HEK293 (cell line): ENCODE measurements around the gene CFAP57.
"Not testable (repeated sequence)": the region's sequence is repeated elsewhere in the genome, so short reads cannot be mapped to it uniquely, and the experiment has no call there.

Experiments
- CTCF ChIA-PET: fragments of 350-600 bp; formaldehyde crosslinking; extraction: SDS; loops from one replicate; lab custom pipeline; 2021; ENCODE audit warnings: antibody characterized with exemption; lab: Yijun Ruan, JAX
- POLR2A ChIA-PET: fragments of 300-600 bp; formaldehyde crosslinking; extraction: SDS; loops from one replicate; lab custom pipeline; 2020; ENCODE audit warnings: antibody characterized with exemption, inconsistent platforms; lab: Yijun Ruan, JAX
- H3K27ac ChIP-seq: fragments of 200-500 bp; sonication (Bioruptor generic); 2 replicates; pipeline ENCODE4 v1.5.1; 2014; ENCODE audit warnings: low read depth, low read length, control low read depth, inconsistent platforms; ENCODE audit errors: extremely low read depth
- H3K36me3 ChIP-seq, 2 experiments: fragments of 200-500 bp in 1 of 2; sonication (Bioruptor generic) in 1 of 2; 1 replicate in 1 of 2; 2 replicates in 1 of 2; pipeline ENCODE4 v1.5.1; 2014 to 2017; ENCODE audit warnings: inconsistent platforms in 2 of 2, low read length in 2 of 2; ENCODE audit not compliant: control insufficient read depth in 2 of 2, insufficient read depth in 1 of 2
- H3K4me1 ChIP-seq: fragments of 200-500 bp; sonication (Bioruptor generic); 2 replicates; pipeline ENCODE4 v1.5.1; 2014; ENCODE audit warnings: mild to moderate bottlenecking, low read length, inconsistent platforms; ENCODE audit not compliant: control insufficient read depth, insufficient read depth
- H3K4me3 ChIP-seq: 2 replicates; pipeline ENCODE4 v1.5.1; 2011; ENCODE audit warnings: low read depth, mild to moderate bottlenecking, control low read depth, low read length, moderate library complexity
- H3K9me3 ChIP-seq: fragments of 200-500 bp; sonication (Bioruptor generic); 2 replicates; pipeline ENCODE4 v1.5.1; 2014; ENCODE audit warnings: low read depth, low read length, inconsistent platforms; ENCODE audit not compliant: control insufficient read depth, insufficient read depth
- BCL11A ChIP-seq: fragments of 450-650 bp; formaldehyde crosslinking; IDR thresholded peaks from 2 replicates; pipeline ENCODE4 v1.5.1; 2016; ENCODE audit warnings: low read depth, missing biosample characterization, missing genetic modification characterization
- OVOL3 ChIP-seq: fragments of 450-650 bp; formaldehyde crosslinking; IDR thresholded peaks from 2 replicates; pipeline ENCODE4 v1.5.1; 2016; ENCODE audit warnings: missing biosample characterization, missing genetic modification characterization
- SETDB1 ChIP-seq: IDR thresholded peaks from one replicate; pipeline ENCODE4 v1.6.1; 2017; ENCODE audit warnings: mild to moderate bottlenecking, low read length, moderate library complexity, mixed read lengths; ENCODE audit not compliant: insufficient read length
- SP2 ChIP-seq: fragments of 450-650 bp; formaldehyde crosslinking; IDR thresholded peaks from 2 replicates; pipeline ENCODE4 v1.5.1; 2016; ENCODE audit warnings: missing biosample characterization, missing genetic modification characterization
- TRIM28 ChIP-seq: IDR thresholded peaks from 2 replicates; pipeline ENCODE4 v1.6.1; 2011; ENCODE audit warnings: low read length, control low read depth, borderline replicate concordance
- WT1 ChIP-seq: fragments of 450-650 bp; formaldehyde crosslinking; IDR thresholded peaks from 2 replicates; pipeline ENCODE4 v1.5.1; 2016; ENCODE audit warnings: missing biosample characterization, missing genetic modification characterization
- ZBTB1 ChIP-seq: fragments of 450-650 bp; formaldehyde crosslinking; IDR thresholded peaks from 2 replicates; pipeline ENCODE4 v1.5.1; 2016; ENCODE audit warnings: missing biosample characterization, missing genetic modification characterization
- ZBTB21 ChIP-seq: fragments of 450-650 bp; formaldehyde crosslinking; IDR thresholded peaks from 2 replicates; pipeline ENCODE4 v1.5.1; 2017; ENCODE audit warnings: missing biosample characterization, missing genetic modification characterization
- ZFHX2 ChIP-seq: fragments of 450-650 bp; formaldehyde crosslinking; conservative IDR thresholded peaks from 2 replicates; pipeline ENCODE4 v1.5.1; 2016; ENCODE audit warnings: missing biosample characterization, missing genetic modification characterization
- ZNF10 ChIP-seq: fragments of 450-650 bp; formaldehyde crosslinking; IDR thresholded peaks from 2 replicates; pipeline ENCODE4 v1.5.1; 2017; ENCODE audit warnings: missing biosample characterization, missing genetic modification characterization
- ZNF211 ChIP-seq: fragments of 450-650 bp; formaldehyde crosslinking; IDR thresholded peaks from 2 replicates; pipeline ENCODE4 v1.5.1; 2016; ENCODE audit warnings: low read depth, missing biosample characterization, missing genetic modification characterization
- ZNF239 ChIP-seq: fragments of 450-650 bp; formaldehyde crosslinking; IDR thresholded peaks from 2 replicates; pipeline ENCODE4 v1.5.1; 2016; ENCODE audit warnings: missing biosample characterization, missing genetic modification characterization
- ZNF274 ChIP-seq, 2 experiments: fragments of 200-500 bp in 1 of 2; fragments of 450-650 bp in 1 of 2; sonication (Bioruptor generic) in 1 of 2; formaldehyde crosslinking in 1 of 2; IDR thresholded peaks; 2 replicates each; pipeline versions ENCODE4 v1.5.1 to v1.6.1; 2014 to 2016; ENCODE audit warnings: borderline replicate concordance in 1 of 2, inconsistent platforms in 1 of 2, low read length in 1 of 2, missing biosample characterization in 1 of 2, missing genetic modification characterization in 1 of 2
- ZNF341 ChIP-seq: fragments of 450-650 bp; formaldehyde crosslinking; IDR thresholded peaks from 2 replicates; pipeline ENCODE4; 2016; ENCODE audit warnings: low read depth, missing biosample characterization, missing genetic modification characterization
- ZNF558 ChIP-seq: fragments of 450-650 bp; formaldehyde crosslinking; IDR thresholded peaks from 2 replicates; pipeline ENCODE4 v1.5.1; 2016; ENCODE audit warnings: missing biosample characterization, missing genetic modification characterization
- ZNF664 ChIP-seq: fragments of 450-650 bp; formaldehyde crosslinking; IDR thresholded peaks from 2 replicates; pipeline ENCODE4 v1.5.1; 2016; ENCODE audit warnings: missing biosample characterization, missing genetic modification characterization
- ZNF76 ChIP-seq: fragments of 450-650 bp; formaldehyde crosslinking; IDR thresholded peaks from 2 replicates; pipeline ENCODE4; 2016; ENCODE audit warnings: low read depth, missing biosample characterization, missing genetic modification characterization, borderline replicate concordance
- ZNF776 ChIP-seq: fragments of 450-650 bp; formaldehyde crosslinking; IDR thresholded peaks from 2 replicates; pipeline ENCODE4 v1.5.0; 2017; ENCODE audit warnings: missing biosample characterization, missing genetic modification characterization, borderline replicate concordance
- ZNF837 ChIP-seq: fragments of 450-650 bp; formaldehyde crosslinking; IDR thresholded peaks from 2 replicates; pipeline ENCODE4 v1.5.1; 2016; ENCODE audit warnings: missing biosample characterization, missing genetic modification characterization
- ZSCAN16 ChIP-seq: fragments of 450-650 bp; formaldehyde crosslinking; IDR thresholded peaks from 2 replicates; pipeline ENCODE4 v1.5.1; 2016; ENCODE audit warnings: missing biosample characterization, missing genetic modification characterization
- TF ChIP-seq, protein P1 (sequence below): fragments of 450-650 bp; formaldehyde crosslinking; IDR thresholded peaks from 2 replicates; pipeline ENCODE4 v1.5.1; 2017; ENCODE audit warnings: missing biosample characterization, mild to moderate bottlenecking, missing genetic modification characterization, moderate library complexity
- TF ChIP-seq, protein P2 (sequence below): sonication (generic); formaldehyde crosslinking; IDR thresholded peaks from 2 replicates; pipeline ENCODE4 v1.8.1; 2022; ENCODE audit warnings: mild to moderate bottlenecking, moderate library complexity, missing genetic modification reagents
- TF ChIP-seq, protein P3 (sequence below): fragments of 450-650 bp; IDR thresholded peaks from 2 replicates; pipeline ENCODE4 v1.5.1; 2018; ENCODE audit warnings: missing biosample characterization, mild to moderate bottlenecking, missing genetic modification characterization

CFAP57 gene

DNA sequence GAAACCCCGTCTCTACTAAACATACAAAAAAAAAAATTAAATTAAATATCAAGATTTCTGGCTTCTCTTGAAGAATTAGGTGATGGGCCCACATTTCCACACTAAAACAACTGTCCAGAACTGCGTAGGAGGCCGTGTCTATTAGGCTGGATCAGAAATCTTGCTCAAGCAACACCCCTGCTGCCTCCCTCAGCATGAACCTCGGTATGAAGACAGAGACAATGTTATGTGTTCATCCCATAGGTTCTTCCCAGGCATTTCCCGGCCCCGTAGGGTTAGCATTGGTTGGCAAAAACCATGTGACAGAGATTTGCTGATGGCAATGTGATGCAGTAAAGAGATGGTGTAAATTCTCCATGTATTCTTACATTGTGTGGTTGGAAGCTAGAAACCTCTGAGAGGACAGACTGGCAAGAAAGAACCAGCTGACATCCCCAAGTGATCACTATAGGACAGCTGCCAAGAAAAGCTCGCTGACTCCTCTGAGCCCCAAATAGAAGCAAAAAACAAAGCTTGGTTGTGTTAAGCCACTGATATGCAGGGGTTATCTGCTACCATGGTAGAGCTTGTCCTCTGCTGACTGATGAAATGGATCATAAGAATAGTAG is 34.6 kb upstream of the CFAP57 start:
- ChIA-PET POLR2A (no interaction called here), CTCF (no interaction called here)
- H3K36me3 ChIP-seq: no peaks in the 10 kb centered on the region
- H3K9me3 ChIP-seq: no peaks in the 10 kb centered on the region
- TF ChIP-seq ZNF558 (tag by site-specific recombination): no peak
- TF ChIP-seq ZSCAN16 (tag by site-specific recombination): no peak
- no peak for TF ChIP-seq ZNF274 (IDR thresholded peaks at IDR 0.05; ENCODE audit: low read length)
- TF ChIP-seq ZNF274 (tag by site-specific recombination; IDR thresholded peaks at IDR 0.05; ENCODE audit: borderline replicate concordance): no peak
- no peak for TF ChIP-seq ZBTB21 (tag by site-specific recombination)
- TF ChIP-seq, protein P1, sequence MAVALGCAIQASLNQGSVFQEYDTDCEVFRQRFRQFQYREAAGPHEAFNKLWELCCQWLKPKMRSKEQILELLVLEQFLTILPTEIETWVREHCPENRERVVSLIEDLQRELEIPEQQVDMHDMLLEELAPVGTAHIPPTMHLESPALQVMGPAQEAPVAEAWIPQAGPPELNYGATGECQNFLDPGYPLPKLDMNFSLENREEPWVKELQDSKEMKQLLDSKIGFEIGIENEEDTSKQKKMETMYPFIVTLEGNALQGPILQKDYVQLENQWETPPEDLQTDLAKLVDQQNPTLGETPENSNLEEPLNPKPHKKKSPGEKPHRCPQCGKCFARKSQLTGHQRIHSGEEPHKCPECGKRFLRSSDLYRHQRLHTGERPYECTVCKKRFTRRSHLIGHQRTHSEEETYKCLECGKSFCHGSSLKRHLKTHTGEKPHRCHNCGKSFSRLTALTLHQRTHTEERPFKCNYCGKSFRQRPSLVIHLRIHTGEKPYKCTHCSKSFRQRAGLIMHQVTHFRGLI (tag by site-specific recombination): no peak
- no peak for TF ChIP-seq WT1 (tag by site-specific recombination)
- TF ChIP-seq ZBTB1 (tag by site-specific recombination): no peak
- no peak for TF ChIP-seq ZNF239 (tag by site-specific recombination)
- TF ChIP-seq ZFHX2: no peak
- TF ChIP-seq TRIM28: no peak
- TF ChIP-seq, protein P2, sequence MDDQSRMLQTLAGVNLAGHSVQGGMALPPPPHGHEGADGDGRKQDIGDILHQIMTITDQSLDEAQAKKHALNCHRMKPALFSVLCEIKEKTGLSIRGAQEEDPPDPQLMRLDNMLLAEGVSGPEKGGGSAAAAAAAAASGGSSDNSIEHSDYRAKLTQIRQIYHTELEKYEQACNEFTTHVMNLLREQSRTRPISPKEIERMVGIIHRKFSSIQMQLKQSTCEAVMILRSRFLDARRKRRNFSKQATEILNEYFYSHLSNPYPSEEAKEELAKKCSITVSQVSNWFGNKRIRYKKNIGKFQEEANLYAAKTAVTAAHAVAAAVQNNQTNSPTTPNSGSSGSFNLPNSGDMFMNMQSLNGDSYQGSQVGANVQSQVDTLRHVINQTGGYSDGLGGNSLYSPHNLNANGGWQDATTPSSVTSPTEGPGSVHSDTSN: no peak
- TF ChIP-seq OVOL3 (tag by site-specific recombination): no peak
- no peak for TF ChIP-seq ZNF10 (tag by site-specific recombination)
- TF ChIP-seq ZNF776 (tag by site-specific recombination): no peak
- TF ChIP-seq ZNF341 (tag by site-specific recombination): no peak
- H3K4me1 ChIP-seq: no peaks in the 10 kb centered on the region
- H3K4me3 ChIP-seq: no peak overlapping the region
- no peak overlapping the region for H3K27ac ChIP-seq

DNA sequence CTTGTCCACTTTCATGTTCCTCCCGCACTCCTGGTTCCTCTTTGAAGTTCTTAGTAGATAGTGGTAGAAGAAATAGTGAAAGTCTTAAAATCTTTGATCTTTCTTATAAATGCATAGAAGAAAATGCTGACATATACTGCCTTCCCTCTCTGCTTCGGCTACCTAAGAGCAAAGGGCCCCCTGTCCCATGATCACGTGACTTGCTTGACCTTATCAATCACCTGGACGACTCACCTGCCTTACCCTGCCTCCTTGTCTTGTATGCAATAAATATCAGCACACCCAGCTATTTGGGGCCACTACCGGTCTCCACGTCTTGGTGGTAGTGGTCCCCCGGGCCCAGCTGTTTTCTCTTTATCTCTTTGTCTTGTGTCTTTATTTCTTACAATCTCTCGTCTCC is 32.8 kb upstream of the CFAP57 start:
- POLR2A ChIA-PET, CTCF ChIA-PET, H3K9me3 ChIP-seq, H3K4me3 ChIP-seq, H3K36me3 ChIP-seq, H3K4me1 ChIP-seq, H3K27ac ChIP-seq: not testable (repeated sequence)

DNA sequence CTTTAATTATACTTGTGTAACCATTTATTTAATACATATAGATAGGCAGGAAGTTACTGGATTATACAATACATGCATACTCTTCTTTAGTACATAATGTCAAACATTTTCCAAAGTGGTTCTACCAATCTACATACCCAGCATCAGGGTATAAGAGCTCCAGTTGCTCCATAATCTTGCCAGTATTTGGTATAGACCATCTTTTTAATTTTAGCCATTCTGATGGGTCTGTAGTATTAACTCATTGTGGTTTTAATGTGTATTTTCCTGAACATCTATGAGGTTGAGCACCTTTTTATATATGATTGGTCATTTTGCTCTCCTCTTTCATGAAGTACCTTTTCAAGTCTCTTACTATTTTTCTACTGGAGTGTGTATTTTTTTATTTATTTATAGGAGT is 32.1 kb upstream of the CFAP57 start:
- ChIA-PET POLR2A (no interaction called here), CTCF (no interaction called here)
- Histone ChIP-seq H3K36me3 (peaks cover 0 to under 1% of the 10 kb centered on the region in 2 experiments; a peak in 1 of 3 replicates), H3K4me1 (no peaks in the 10 kb centered on the region), H3K27ac (no peak overlapping the region), H3K4me3 (no peak overlapping the region), H3K9me3 (no peaks in the 10 kb centered on the region)
- TF ChIP-seq SETDB1 (peak; percentile 92), SP2 (tag by site-specific recombination) (0 out of 2 replicates have a peak, but pooled peaks have one; percentile 2), ZNF837 (no peak), ZNF76 (tag by site-specific recombination) (no peak), ZNF211 (tag by site-specific recombination) (0 out of 2 replicates have a peak, but pooled peaks have one; percentile 26), ZNF664 (tag by site-specific recombination) (no peak), BCL11A (no peak)
- TF ChIP-seq, protein P3, sequence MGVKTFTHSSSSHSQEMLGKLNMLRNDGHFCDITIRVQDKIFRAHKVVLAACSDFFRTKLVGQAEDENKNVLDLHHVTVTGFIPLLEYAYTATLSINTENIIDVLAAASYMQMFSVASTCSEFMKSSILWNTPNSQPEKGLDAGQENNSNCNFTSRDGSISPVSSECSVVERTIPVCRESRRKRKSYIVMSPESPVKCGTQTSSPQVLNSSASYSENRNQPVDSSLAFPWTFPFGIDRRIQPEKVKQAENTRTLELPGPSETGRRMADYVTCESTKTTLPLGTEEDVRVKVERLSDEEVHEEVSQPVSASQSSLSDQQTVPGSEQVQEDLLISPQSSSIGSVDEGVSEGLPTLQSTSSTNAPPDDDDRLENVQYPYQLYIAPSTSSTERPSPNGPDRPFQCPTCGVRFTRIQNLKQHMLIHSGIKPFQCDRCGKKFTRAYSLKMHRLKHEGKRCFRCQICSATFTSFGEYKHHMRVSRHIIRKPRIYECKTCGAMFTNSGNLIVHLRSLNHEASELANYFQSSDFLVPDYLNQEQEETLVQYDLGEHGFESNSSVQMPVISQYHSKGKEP (tag by site-specific recombination): no peak
